HCT116 (cell line): Measurements from ENCODE around the gene TNKS1BP1. TPM values are rescaled to one million over a fixed set of nuclear protein-coding genes. Genes with fewer than 3 reads are reported as not detected.

ENCODE experiments used
- ATAC-seq: fragments of 200-7000 bp; cut with Tn5 transposase; 2 replicates; pipeline ENCODE4 v1.9.1; 2020; ENCODE audit warnings: mild to moderate bottlenecking, moderate library complexity
- BruUV-seq: library from RNA; stranded (reverse); fragments of 400-500 nt; replicated peaks from 2 replicates; lab custom pipeline; 2021; lab: Mats Ljungman, UMichigan
- CTCF ChIA-PET: fragments of 300-600 bp; sonication (Branson Sonifier 250); formaldehyde crosslinking; loops from one replicate; lab custom pipeline; 2021; ENCODE audit warnings: antibody characterized with exemption; lab: Charles Lee
- POLR2A ChIA-PET: fragments of 300-600, 350-600 bp; sonication (Branson Sonifier 250); formaldehyde crosslinking; loops from one replicate; lab custom pipeline; 2021; ENCODE audit warnings: antibody characterized with exemption; lab: Charles Lee
- RAD21 ChIA-PET, 2 experiments: fragments of 300-600 bp; sonication (Branson Sonifier 250); formaldehyde crosslinking; loops; one replicate each; lab custom pipeline; 2023; ENCODE audit warnings: low total read pairs in 2 of 2; ENCODE audit not compliant: uncharacterized antibody in 2 of 2, unreplicated experiment in 2 of 2, low non-redundant PET in 1 of 2; lab: Charles Lee
- DNase-seq: peaks from one replicate; pipeline ENCODE4 v3.0.0-alpha.2; 2010; ENCODE audit warnings: low read depth, low spot score
- H2AFZ ChIP-seq: fragments of 200-600 bp; shearing (Covaris generic), sonication (generic); 2 replicates; pipeline ENCODE4 v1.6.1; 2017; ENCODE audit warnings: low read depth, mixed run types, mixed read lengths, antibody characterized with exemption, low read length; ENCODE audit not compliant: poor library complexity, severe bottlenecking
- H3K27ac ChIP-seq: 2 replicates; pipeline ENCODE4 v1.5.1; 2012; ENCODE audit warnings: low read depth, low read length
- H3K27me3 ChIP-seq: fragments of 200-600 bp; sonication (generic); 2 replicates; pipeline ENCODE4 v1.6.1; 2016; ENCODE audit warnings: mixed run types, low read length, mixed read lengths; ENCODE audit not compliant: insufficient read depth
- H3K36me3 ChIP-seq, 2 experiments: fragments of 200-500 bp in 1 of 2; fragments of 200-600 bp in 1 of 2; sonication (Bioruptor generic) in 1 of 2; sonication (generic) in 1 of 2; 2 replicates each; pipeline versions ENCODE4 v1.5.1 to v1.6.1; 2014 to 2016; ENCODE audit warnings: low read length in 2 of 2, inconsistent platforms in 1 of 2, mixed read lengths in 1 of 2, mixed run types in 1 of 2; ENCODE audit not compliant: insufficient read depth in 2 of 2, control insufficient read depth in 1 of 2
- H3K4me1 ChIP-seq, 2 experiments: fragments of 200-600 bp in 1 of 2; sonication (generic) in 1 of 2; 2 replicates each; pipeline versions ENCODE4 v1.5.1 to v1.6.1; 2012 to 2017; ENCODE audit warnings: low read length in 2 of 2, inconsistent platforms in 1 of 2, mild to moderate bottlenecking in 1 of 2, mixed read lengths in 1 of 2, mixed run types in 1 of 2, moderate library complexity in 1 of 2; ENCODE audit not compliant: insufficient read depth in 2 of 2, control insufficient read depth in 1 of 2
- H3K4me2 ChIP-seq: fragments of 200-600 bp; sonication (generic); 2 replicates; pipeline ENCODE4 v1.6.1; 2017; ENCODE audit warnings: mixed run types, low read length, mixed read lengths
- H3K4me3 ChIP-seq, 2 experiments: fragments of 200-600 bp in 1 of 2; sonication (generic) in 1 of 2; replicated peaks in 1 of 2; 2 replicates each; pipeline ENCODE4 v1.5.1; 2011 to 2016; ENCODE audit warnings: low read length in 2 of 2, control low read depth in 1 of 2, low read depth in 1 of 2, mild to moderate bottlenecking in 1 of 2, mixed read lengths in 1 of 2, mixed run types in 1 of 2
- H3K79me2 ChIP-seq: fragments of 200-600 bp; sonication (generic); 2 replicates; pipeline ENCODE4 v1.6.1; 2017; ENCODE audit warnings: mild to moderate bottlenecking, mixed run types, low read length, moderate library complexity, mixed read lengths; ENCODE audit not compliant: insufficient read depth
- H3K9ac ChIP-seq: fragments of 200-600 bp; sonication (generic); 2 replicates; pipeline ENCODE4 v1.6.1; 2016; ENCODE audit warnings: low read length, mixed read lengths
- H3K9me2 ChIP-seq: fragments of 200-600 bp; sonication (generic), shearing (Covaris generic); 2 replicates; pipeline ENCODE4 v1.6.1; 2017; ENCODE audit warnings: mixed run types, mild to moderate bottlenecking, moderate library complexity; ENCODE audit not compliant: insufficient read depth
- H3K9me3 ChIP-seq, 2 experiments: fragments of 200-500 bp in 1 of 2; fragments of 200-600 bp in 1 of 2; sonication (Bioruptor generic) in 1 of 2; sonication (generic) in 1 of 2; 2 replicates each; pipeline ENCODE4 v1.6.1; 2014 to 2017; ENCODE audit warnings: low read length in 2 of 2, mixed read lengths in 2 of 2, inconsistent platforms in 1 of 2, low read depth in 1 of 2, mild to moderate bottlenecking in 1 of 2, mixed run types in 1 of 2, moderate library complexity in 1 of 2; ENCODE audit not compliant: control insufficient read depth in 1 of 2, insufficient read depth in 1 of 2
- H4K20me1 ChIP-seq: fragments of 200-600 bp; sonication (generic), shearing (Covaris generic); 2 replicates; pipeline ENCODE4 v1.6.1; 2017; ENCODE audit warnings: mixed run types, mild to moderate bottlenecking, moderate library complexity; ENCODE audit not compliant: insufficient read depth
- ATF3 ChIP-seq: IDR thresholded peaks from 2 replicates; pipeline ENCODE4 v1.6.1; 2012
- CBX3 ChIP-seq: IDR thresholded peaks from 2 replicates; pipeline ENCODE4 v1.6.1; 2012; ENCODE audit warnings: low read depth
- CTCF ChIP-seq, 3 experiments: fragments of 200-600 bp in 1 of 3; sonication (generic) in 1 of 3; IDR thresholded peaks in 2 of 3; conservative IDR thresholded peaks in 1 of 3; 2 replicates each; pipeline ENCODE4 v1.5.1; 2012 to 2017; ENCODE audit warnings: low read depth in 2 of 3, low read length in 2 of 3, antibody characterized with exemption in 1 of 3, borderline replicate concordance in 1 of 3, control low read depth in 1 of 3, mild to moderate bottlenecking in 1 of 3, mixed read lengths in 1 of 3, mixed run types in 1 of 3, moderate library complexity in 1 of 3; ENCODE audit not compliant: insufficient read depth in 1 of 3
- EGR1 ChIP-seq: IDR thresholded peaks from 2 replicates; pipeline ENCODE4 v1.6.1; 2012; ENCODE audit warnings: low read depth
- ELF1 ChIP-seq: IDR thresholded peaks from 2 replicates; pipeline ENCODE4 v1.6.1; 2012; ENCODE audit warnings: low read depth, borderline replicate concordance
- EZH2 ChIP-seq: fragments of 200-600 bp; sonication (generic); IDR thresholded peaks from 2 replicates; pipeline ENCODE4 v1.6.1; 2017; ENCODE audit warnings: antibody characterized with exemption, mixed run types
- EZH2phosphoT487 ChIP-seq: fragments of 200-600 bp; IDR thresholded peaks from 2 replicates; pipeline ENCODE4 v1.6.1; 2018; ENCODE audit warnings: antibody characterized with exemption, borderline replicate concordance
- JUND ChIP-seq: IDR thresholded peaks from 2 replicates; pipeline ENCODE4 v1.6.1; 2012
- POLR2A ChIP-seq: IDR thresholded peaks from 2 replicates; pipeline ENCODE4 v1.7.0; 2011; ENCODE audit warnings: borderline replicate concordance; ENCODE audit not compliant: insufficient read depth, insufficient read length; ENCODE audit errors: extremely low read depth
- POLR2AphosphoS5 ChIP-seq: IDR thresholded peaks from 2 replicates; pipeline ENCODE4 v1.6.1; 2011; ENCODE audit warnings: mild to moderate bottlenecking, low read depth, low read length, moderate library complexity
- SIN3A ChIP-seq: IDR thresholded peaks from 2 replicates; pipeline ENCODE4 v1.6.1; 2012; ENCODE audit warnings: low read depth
- SP1 ChIP-seq: IDR thresholded peaks from 2 replicates; pipeline ENCODE4 v1.6.1; 2012; ENCODE audit warnings: low read depth
- SRF ChIP-seq: IDR thresholded peaks from 2 replicates; pipeline ENCODE4 v1.6.1; 2012; ENCODE audit warnings: low read depth
- TCF7L2 ChIP-seq: IDR thresholded peaks from 2 replicates; pipeline ENCODE4 v1.7.0; 2011; ENCODE audit warnings: borderline replicate concordance, inconsistent platforms; ENCODE audit not compliant: insufficient read depth, insufficient read length; ENCODE audit errors: extremely low read depth
- YY1 ChIP-seq: IDR thresholded peaks from 2 replicates; pipeline ENCODE4 v1.6.1; 2011; ENCODE audit warnings: low read length, low read depth, moderate library complexity, mild to moderate bottlenecking; ENCODE audit not compliant: insufficient replicate concordance; ENCODE audit errors: extremely low read depth
- ZBTB33 ChIP-seq: IDR thresholded peaks from 2 replicates; pipeline ENCODE4 v1.6.1; 2011; ENCODE audit warnings: mild to moderate bottlenecking, low read length, moderate library complexity; ENCODE audit not compliant: insufficient replicate concordance; ENCODE audit errors: extremely low read depth
- ZFX ChIP-seq: fragments of 450-650 bp; IDR thresholded peaks from 2 replicates; pipeline ENCODE4 v1.6.1; 2017
- ZNF274 ChIP-seq: fragments of 200-500 bp; sonication (Bioruptor generic); IDR thresholded peaks from 2 replicates; pipeline ENCODE4 v1.6.1; 2014; ENCODE audit warnings: mild to moderate bottlenecking, low read depth, low read length, inconsistent platforms
- intact Hi-C: fragments of 100-400 bp; cut with micrococcal nuclease; formaldehyde crosslinking; loops from 2 replicates; pipeline ENCODE4 v1.10.0; 2022
- total RNA-seq: library from RNA; stranded (reverse); gene quantifications from one replicate; pipeline ENCODE4 v1.2.1, GENCODE V29; 2021; ENCODE audit not compliant: unreplicated experiment
- TF ChIP-seq, protein P1 (sequence below): IDR thresholded peaks from 2 replicates; pipeline ENCODE4 v1.6.1; 2012

TNKS1BP1 gene
- total RNA-seq, 1 experiment from 2014 or later, result 77.6 TPM

DNA sequence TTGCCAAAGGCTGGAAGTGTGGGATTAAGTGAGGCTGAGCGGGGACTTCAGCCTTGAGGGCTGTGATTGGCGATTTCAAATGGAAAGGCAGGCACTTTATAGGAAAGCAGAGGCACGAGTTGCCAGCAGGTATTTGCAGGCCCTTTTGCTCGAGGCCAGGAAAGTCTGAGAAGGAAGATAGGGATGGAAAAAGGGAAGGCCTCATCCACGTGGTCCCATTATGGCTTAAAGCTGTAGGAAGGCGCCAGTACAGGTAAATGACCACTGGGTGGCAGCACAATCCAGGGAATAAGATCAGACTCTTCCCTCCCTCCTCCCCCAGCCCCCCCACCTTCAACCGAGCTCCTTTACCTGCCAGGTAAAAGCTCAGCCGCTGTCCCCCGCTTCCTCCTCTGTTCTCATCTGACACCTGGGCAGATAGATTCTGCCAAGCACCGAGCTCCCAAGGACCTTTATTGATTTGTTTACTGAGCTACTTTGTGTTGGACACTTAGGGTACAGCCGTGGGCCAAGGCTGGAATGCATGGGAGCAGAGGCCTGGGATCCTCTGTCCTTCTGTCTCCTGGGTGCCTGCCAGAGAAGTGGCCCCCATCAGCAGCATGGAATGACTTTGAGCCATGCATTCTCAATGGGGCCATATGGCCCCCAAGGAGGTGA, 20.9 kb upstream of the TNKS1BP1 start (continued):
- TF ChIP-seq ATF3 (no peak), SIN3A (no peak), POLR2AphosphoS5 (no peak), SRF (no peak)
- TF ChIP-seq, all 23 proteins: peak for 4

DNA sequence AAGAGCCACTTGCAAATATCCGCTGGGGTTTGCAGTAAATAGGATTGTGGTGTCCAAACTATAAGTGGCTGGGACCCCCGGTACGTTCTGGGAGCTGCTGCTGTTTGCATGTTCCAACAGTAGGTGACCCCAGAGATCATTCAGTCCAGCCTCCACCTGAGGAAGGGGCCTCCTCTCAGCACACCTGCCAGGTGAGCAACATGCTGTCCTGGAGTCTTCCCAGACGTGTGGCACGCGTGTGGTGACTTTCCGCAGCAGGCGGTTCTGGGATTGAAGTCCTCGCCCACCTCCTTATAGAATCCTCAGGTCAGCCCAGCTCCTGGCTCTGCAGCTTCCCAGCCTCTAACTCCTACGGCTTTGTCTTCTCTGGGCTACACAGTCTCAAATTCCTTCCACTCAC, 20.1 kb upstream of the TNKS1BP1 start:
- POLR2A ChIA-PET, result no interaction called here
- H2AFZ ChIP-seq, result peak overlapping the region; percentile 83

More for the DNA sequence above, 20.1 kb upstream of the TNKS1BP1 start:
- CTCF ChIA-PET, result no interaction called here
- TF ChIP-seq POLR2AphosphoS5 (no peak), ZNF274 (no peak), EZH2 (no peak), SP1 (no peak), ZBTB33 (no peak), CTCF (IDR thresholded peaks at IDR 0.05 in 2 of 3, conservative IDR thresholded peaks at IDR 0.05 in 1 of 3; ENCODE audit: borderline replicate concordance in 1 of 3, insufficient read depth in 1 of 3, low read depth in 2 of 3, low read length in 2 of 3) (no peak), EZH2phosphoT487 (no peak), CBX3 (no peak), ELF1 (no peak), EGR1 (no peak), SRF (no peak), POLR2A (no peak), JUND (no peak), ZFX (no peak), ATF3 (no peak), SIN3A (no peak), YY1 (no peak), TCF7L2 (no peak)
- TF ChIP-seq, protein P1, sequence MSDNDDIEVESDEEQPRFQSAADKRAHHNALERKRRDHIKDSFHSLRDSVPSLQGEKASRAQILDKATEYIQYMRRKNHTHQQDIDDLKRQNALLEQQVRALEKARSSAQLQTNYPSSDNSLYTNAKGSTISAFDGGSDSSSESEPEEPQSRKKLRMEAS, result no peak
- TF ChIP-seq, all 23 proteins: peak for 0
- Histone ChIP-seq H3K79me2 (no peaks in the 10 kb centered on the region), H3K9me3 (no peaks in the 10 kb centered on the region), H3K4me2 (no peak overlapping the region), H3K27me3 (no peaks in the 10 kb centered on the region), H4K20me1 (no peaks in the 10 kb centered on the region), H3K9me2 (no peaks in the 10 kb centered on the region), H3K9ac (peak overlapping the region; percentile 29; the same call in 1 of the 2 replicates), H3K36me3 (no peaks in the 10 kb centered on the region), H3K4me1 (peaks cover 3 to 16% of the 10 kb centered on the region in 2 experiments; a peak in 3 of 4 replicates), H3K4me3 (no peak overlapping the region), H3K27ac (no peak overlapping the region)
- DNase-seq (no peak), ATAC-seq (no peak)
- no TSS peak for BruUV-seq
- RAD21 ChIA-PET, result interaction anchor here in 1 of 2 experiments (1.2 kb wide), 1 partner anchor 296 kb away, joined by 5 read pairs; no protein-coding TSS in a partner anchor
- intact Hi-C loops, result loop anchor here (1.0 to 5.0 kb wide), 6 partner anchors 112 to 1168 kb away; no protein-coding TSS in a partner anchor
